ENCODE results near the gene AGRN. TPM values are rescaled to one million over a fixed set of nuclear protein-coding genes. Genes with fewer than 3 reads are reported as not detected.

The AGRN gene
- total RNA-seq, 4 donors from 2014 or later = 68.3 to 147 (median 129) TPM

DNA sequence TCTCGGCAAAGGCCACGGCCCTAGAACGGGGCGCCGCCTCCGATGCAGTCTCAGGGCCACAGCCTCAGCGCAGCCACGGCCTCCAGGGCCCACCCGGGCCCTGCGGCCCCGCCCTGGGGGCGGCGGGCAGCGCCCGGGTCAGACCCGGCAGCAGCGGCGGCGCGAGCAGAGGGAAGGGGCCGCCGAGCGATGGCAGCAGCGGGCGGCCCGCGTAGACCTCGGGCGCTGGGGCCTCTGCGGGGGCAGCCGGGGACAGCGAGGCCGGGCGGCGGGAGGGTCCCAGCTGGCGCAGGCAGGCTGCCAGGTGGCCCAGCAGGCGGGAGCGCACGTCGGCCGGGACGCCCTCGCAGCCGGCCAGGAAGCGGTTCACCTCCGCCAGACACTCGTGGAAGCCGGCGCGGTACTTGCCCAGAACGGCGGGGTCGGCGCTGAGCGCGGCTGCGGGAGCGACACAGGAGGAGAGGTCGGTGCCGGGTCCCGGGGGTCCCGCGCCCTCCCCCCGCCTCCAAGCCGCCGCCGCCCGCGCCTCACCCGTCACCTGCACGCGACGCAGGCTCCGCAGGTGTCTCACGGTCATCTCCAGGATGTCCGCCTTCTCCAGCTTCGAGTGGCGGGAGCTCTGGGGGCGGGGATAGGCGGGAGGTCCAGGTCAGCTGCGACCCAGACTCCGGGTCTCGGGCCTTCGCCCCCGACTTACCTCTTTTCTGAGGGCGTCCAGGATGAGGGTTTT, 20.8 kb upstream of the AGRN start:
- peak in 1 of 2 donors; percentile 30 for DNase-seq
- peaks cover 18 to 31% of the 10 kb centered on the region in 2 donors for H3K4me1 ChIP-seq
- no peak for TF ChIP-seq POLR2A (IDR thresholded peaks at IDR 0.05)
- peak in 1 of 6 experiments; percentile 9 for TF ChIP-seq CTCF (IDR thresholded peaks at IDR 0.05)

GRCh38 chr1:999725-1000356, 20.1 kb upstream of the AGRN start, which contains the start of gene HES4:
Gene HES4 (minus strand): TSS chr1:1000097. CDS start chr1:999973, 124 bp downstream.
- peak within 1 kb of the TSS; percentile 38 to 73 (median 54) for H3K4me3 ChIP-seq (replicated peaks in 1 of 3)
- no peaks in the 10 kb centered on the region for H3K9me3 ChIP-seq
- H3K36me3 ChIP-seq = no peaks in the 10 kb centered on the region
- TF ChIP-seq POLR2A (IDR thresholded peaks at IDR 0.05) (peak; percentile 45 to 84), CTCF (IDR thresholded peaks at IDR 0.05) (no peak)
- intact Hi-C loops (cut with DNase I) = no loop called here
- peak within 1 kb of the TSS; percentile 94 to 97 (median 95) for H3K27ac ChIP-seq
- WGBS, 2 donors = 0 to 20% methylated on average over 2 to 8 of the region's 95 CpGs
- peaks cover 20 to 37% of the 10 kb centered on the region in 2 donors for H3K4me1 ChIP-seq
- no peaks in the 10 kb centered on the region for H3K27me3 ChIP-seq
- DNase-seq = peak; percentile 86 to 88

More for the DNA sequence above, 20.8 kb upstream of the AGRN start:
- WGBS, 2 donors = no CpG with 5 or more reads among the region's 86 CpGs
- intact Hi-C loops (cut with DNase I) = no loop called here
- Histone ChIP-seq H3K4me3 (replicated peaks in 1 of 3) (peak overlapping the region in 1 of 3 donors; percentile 73), H3K27ac (peak overlapping the region; percentile 36 to 94 (median 75)), H3K9me3 (no peaks in the 10 kb centered on the region), H3K27me3 (no peaks in the 10 kb centered on the region), H3K36me3 (no peaks in the 10 kb centered on the region)

DNA sequence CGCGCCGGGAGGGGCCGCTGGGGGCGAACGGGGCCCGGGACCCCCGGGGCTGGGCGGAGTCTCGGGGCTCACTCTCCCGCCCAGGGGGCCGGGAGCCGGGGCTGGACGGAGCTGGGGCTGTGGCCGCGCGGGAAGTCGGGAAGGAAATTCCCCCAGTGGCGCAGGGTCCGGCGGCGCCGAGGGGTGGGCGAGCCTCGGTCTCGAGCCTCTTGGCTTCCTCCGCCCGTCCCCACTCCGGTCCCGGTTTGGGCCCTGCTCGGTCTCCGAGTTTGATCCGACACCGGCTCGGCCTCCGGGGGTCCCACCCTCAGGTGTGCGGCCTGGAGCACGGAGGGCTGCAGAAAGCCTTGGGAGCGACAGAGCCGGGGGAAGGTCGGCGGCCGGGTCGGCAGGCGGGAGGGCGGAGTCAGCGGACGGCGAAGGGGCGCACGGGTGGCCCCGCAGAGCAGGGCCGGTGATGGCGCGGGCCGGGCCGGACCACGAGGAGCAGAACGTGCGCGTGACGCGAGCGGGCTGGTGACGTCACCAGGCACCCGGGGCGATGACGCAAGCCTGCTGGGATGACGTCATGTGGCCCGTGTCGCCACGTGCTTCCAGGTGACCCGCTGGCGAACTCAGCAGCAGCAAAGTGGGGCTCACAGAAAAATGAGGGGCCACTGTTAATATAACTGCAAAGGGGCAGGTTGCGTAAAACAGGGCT, 19.4 kb upstream of the AGRN start:
- DNase-seq = peak; percentile 61 to 63
- Histone ChIP-seq H3K4me3 (replicated peaks in 1 of 3) (peak overlapping the region; percentile 38 to 73 (median 54)), H3K27me3 (no peaks in the 10 kb centered on the region), H3K4me1 (peaks cover 26 to 44% of the 10 kb centered on the region in 2 donors), H3K27ac (peak overlapping the region; percentile 94 to 97 (median 95)), H3K36me3 (no peaks in the 10 kb centered on the region), H3K9me3 (no peaks in the 10 kb centered on the region)
- TF ChIP-seq POLR2A (IDR thresholded peaks at IDR 0.05) (peak; percentile 13 to 26), CTCF (IDR thresholded peaks at IDR 0.05) (peak in 2 of 6 experiments; percentile 3 to 33)
- 2 to 20% methylated on average over 1 to 9 of the region's 75 CpGs for WGBS, 2 donors
- intact Hi-C loops (cut with DNase I) = no loop called here

GRCh38 chr1:1001057-1001783, 18.7 kb upstream of the AGRN start:
- Histone ChIP-seq H3K36me3 (no peaks in the 10 kb centered on the region), H3K27me3 (no peaks in the 10 kb centered on the region), H3K9me3 (no peaks in the 10 kb centered on the region), H3K4me1 (peaks cover 31 to 51% of the 10 kb centered on the region in 2 donors), H3K4me3 (replicated peaks in 1 of 3) (peak overlapping the region; percentile 4 to 73 (median 54)), H3K27ac (peak overlapping the region; percentile 40 to 97 (median 94))
- TF ChIP-seq POLR2A (IDR thresholded peaks at IDR 0.05) (no peak), CTCF (IDR thresholded peaks at IDR 0.05) (no peak)
- no peak for DNase-seq
- WGBS, 2 donors = 0 to 4% methylated on average over 10 to 26 of the region's 58 CpGs
- intact Hi-C loops (cut with DNase I) = no loop called here

Measured in thyroid gland (tissue), 4 donors.